GM18507 (cell line): ENCODE data around the gene CRYZL1.
"Not testable (repeated sequence)": the region's sequence is repeated elsewhere in the genome, so short reads cannot be mapped to it uniquely, and the experiment has no call there.

Source experiments
- DNase-seq: peaks from one replicate; pipeline ENCODE4 v3.0.0; 2011; ENCODE audit warnings: low read depth; ENCODE audit not compliant: insufficient read length; ENCODE audit errors: extremely low spot score
- FAIRE-seq: peaks from 2 replicates; lab custom pipeline; 2011; peaks lifted over from hg19 to GRCh38; lab: Jason Lieb, UNC

CRYZL1 gene

DNA sequence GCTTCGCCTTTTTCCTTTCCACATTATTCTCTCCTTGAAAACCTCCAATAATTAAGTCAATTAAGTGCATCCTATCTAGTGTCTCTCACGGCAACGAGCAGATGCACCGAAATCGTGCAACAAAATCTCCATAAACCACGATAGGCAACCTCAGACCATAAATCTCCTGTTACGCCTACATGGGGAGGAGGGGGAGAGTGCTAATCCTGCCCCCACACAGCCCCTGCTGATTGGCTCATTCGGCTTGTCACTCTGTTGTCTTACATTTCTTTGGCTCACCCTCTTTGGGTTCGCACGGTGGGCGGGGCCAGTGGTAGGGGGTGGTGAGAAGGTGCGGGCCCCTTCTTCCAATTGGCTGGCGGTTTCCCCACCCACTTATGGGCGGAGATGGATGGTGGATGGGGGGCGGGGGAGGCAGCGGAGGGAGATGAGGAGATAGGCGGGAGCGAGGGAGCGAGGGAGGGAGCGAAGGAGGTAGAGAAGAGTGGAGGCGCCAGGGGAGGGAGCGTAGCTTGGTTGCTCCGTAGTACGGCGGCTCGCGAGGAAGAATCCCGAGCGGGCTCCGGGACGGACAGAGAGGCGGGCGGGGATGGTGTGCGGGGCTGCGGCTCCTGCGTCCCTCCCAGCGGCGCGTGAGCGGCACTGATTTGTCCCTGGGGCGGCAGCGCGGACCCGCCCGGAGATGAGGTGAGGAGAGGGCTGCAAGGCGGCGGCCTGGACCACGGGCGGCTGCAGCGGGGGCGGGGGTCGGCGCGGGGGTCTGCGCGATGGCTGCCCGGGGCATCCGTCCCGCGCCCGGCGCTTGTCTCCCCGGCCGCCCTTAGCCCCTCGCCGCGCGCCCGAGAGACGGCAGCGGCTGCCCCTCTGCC, 720 bp upstream of the CRYZL1 start, which contains the start of gene ITSN1:
Gene ITSN1 (plus strand): TSS at position 475 of the 869 bp plus-strand sequence. CDS start 76,328 bp downstream, outside the sequence.
- FAIRE-seq (no peak), DNase-seq (peak; percentile 87)

GRCh38 chr21:33640697-33641351, 717 bp downstream of the CRYZL1 start:
- DNase-seq (no peak), FAIRE-seq (peak; percentile 24)

GRCh38 chr21:33634254-33634653, 7.3 kb downstream of the CRYZL1 start:
- no peak for DNase-seq
- FAIRE-seq, result no peak

GRCh38 chr21:33626151-33626550, 15.4 kb downstream of the CRYZL1 start:
- not testable (repeated sequence) for FAIRE-seq, DNase-seq

GRCh38 chr21:33622253-33622652, 19.3 kb downstream of the CRYZL1 start:
- FAIRE-seq, result no peak
- DNase-seq, result no peak

GRCh38 chr21:33619726-33620125, 21.8 kb downstream of the CRYZL1 start:
- DNase-seq (no peak), FAIRE-seq (no peak)

DNA sequence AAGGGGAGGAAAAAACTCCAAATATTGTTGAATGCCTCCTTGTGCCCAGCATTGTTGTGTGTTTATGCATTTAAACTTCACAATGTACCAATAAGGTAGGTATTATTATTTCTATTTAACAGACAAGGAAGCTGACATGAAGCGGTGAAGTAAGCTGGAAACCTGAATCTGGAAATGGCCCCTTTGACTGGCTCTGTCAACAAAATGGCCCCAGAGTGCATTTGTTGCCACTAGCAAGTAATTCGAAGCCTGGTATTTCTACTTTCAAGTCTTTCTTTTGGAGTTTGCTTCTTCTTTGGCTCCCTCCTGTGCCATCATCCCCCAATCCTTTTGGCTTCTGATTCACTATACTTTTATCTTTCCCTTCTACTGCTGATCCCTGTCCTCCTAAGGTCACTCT, 23.1 kb downstream of the CRYZL1 start:
- no peak for DNase-seq
- no peak for FAIRE-seq

- FAIRE-seq, DNase-seq: not testable (repeated sequence)
Observed at GRCh38 chr21:33617565-33617964, 24.0 kb downstream of the CRYZL1 start.

GRCh38 chr21:33611006-33611744, 30.4 kb downstream of the CRYZL1 start:
- no peak for FAIRE-seq
- DNase-seq, result no peak

DNA sequence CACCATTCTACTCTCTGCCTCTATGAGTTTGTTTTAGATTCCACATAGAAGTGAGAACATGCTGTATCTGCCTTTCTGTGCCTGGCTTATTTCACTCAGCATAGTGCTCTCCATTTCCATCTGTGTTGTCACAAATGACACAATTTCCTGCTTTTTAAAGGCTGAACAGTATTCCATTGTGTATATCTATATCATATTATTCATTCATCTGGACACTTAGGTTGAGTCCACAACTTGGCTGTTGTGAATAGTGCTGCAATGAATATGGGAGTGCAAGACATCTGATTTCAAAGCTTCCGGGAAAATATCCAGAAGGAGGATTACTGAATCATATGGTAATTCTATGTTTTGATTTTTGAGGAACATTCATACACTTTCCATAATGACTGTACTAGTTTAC, 33.0 kb downstream of the CRYZL1 start:
- FAIRE-seq, result no peak
- DNase-seq, result no peak

DNA sequence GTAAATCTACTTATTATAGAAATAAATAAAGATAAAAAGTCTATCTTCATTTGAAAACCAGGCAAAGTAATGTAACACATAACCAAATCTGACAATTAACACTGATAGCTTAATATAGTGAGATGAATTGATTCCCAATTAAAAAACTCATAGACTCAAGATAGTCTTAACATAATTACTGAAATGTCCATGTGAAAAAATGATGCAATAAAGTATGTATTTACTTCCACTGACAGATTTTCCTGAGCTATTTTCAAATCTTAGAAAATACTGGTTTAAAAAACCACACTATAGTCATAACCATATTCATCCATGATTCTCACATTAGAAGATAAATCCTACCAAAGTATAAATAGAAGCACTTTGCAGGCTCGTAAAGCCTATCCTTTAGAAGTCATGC, 43.5 kb downstream of the CRYZL1 start:
- DNase-seq (no peak), FAIRE-seq (no peak)

GRCh38 chr21:33588485-33589335, 52.8 kb downstream of the CRYZL1 start, which contains the start of gene DONSON:
Gene DONSON (minus strand): TSS chr21:33588684. CDS start chr21:33588641, 43 bp downstream.
- DNase-seq, result peak; percentile 97
- FAIRE-seq, result peak; percentile 84

DNA sequence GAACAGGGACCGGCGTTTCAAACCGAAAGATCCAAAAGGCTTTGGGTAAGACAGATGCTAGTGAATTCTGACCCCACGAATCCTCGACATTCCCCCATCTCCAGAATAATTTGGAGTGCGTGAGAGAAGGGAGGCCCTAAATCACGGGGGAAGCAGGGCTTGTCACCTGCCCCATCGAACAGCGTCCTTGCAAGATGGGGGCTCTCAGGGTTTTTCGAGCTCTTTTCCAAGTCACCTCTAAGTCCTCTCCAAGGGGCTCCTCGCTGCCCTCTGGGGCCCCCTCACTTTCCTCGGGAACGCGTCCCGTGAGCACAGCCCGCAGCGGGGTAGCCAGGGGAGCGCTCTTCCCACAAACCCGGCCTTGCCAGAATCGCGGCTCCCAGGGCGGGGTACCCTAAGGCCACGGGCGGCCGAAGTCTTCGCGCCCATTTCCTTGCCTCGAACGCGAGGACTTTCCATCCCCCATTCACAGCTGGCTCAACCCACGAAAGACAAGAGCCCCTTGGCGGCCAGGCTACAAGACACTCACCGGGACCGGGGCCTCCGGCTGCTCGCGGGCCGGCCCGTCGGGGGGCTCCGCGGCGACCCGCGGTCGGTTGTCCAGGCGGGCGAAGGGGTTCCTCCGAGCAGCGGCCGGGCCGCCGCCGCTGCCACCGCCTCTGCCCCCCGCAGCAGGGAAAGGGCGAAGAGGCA, 53.6 kb downstream of the CRYZL1 start:
- DNase-seq, result peak; percentile 11
- FAIRE-seq, result no peak

DNA sequence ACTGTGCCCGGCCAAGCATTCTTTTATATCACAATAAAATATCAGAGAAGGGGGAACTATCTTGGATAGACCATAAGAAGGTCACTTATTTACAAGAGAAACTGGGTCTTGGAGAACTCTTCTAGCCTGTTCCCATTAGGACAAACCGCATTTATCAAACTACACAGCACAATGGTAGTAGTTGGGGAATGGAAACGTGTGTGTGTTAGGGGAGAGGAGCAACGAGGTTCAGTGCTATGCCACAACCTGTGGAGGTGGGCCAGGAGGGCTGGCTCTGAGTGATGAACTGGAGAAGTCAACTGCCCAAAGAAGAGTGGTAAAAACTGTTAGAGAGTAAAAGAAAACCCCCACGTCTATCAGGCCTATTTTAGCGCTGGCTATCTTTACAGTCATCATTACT, 54.6 kb downstream of the CRYZL1 start:
- no peak for FAIRE-seq

GRCh38 chr21:33584455-33584854, 57.1 kb downstream of the CRYZL1 start:
- DNase-seq (no peak), FAIRE-seq (no peak)

More for the DNA sequence above, 54.6 kb downstream of the CRYZL1 start:
- no peak for DNase-seq

DNA sequence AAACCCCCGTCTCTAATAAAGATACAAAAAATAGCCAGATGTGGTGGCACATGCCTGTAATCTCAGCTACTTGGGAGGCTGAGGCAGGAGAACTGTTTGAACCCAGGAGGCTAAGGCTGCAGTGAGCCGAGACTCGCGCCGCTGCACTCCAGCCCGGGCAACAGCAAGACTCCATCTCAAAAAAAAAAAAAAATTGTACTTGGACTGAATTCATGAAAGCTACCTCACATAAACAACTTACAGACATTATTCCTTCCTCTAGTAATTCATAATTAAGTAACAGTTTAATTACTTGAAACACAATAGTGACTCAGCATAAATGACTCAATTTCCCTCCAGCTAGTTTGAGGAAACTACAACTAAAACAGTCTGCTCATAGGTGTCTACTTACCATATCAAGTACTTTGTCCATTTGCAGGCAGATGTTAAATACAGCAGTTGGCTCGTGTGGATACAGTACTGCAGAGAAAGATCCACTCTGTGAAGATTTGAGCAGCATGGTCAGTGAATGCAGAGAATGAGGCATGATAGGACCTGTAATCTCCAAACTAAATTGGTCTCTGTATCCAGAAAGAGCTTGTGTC, 62.5 kb downstream of the CRYZL1 start:
- DNase-seq (no peak), FAIRE-seq (no peak)

DNA sequence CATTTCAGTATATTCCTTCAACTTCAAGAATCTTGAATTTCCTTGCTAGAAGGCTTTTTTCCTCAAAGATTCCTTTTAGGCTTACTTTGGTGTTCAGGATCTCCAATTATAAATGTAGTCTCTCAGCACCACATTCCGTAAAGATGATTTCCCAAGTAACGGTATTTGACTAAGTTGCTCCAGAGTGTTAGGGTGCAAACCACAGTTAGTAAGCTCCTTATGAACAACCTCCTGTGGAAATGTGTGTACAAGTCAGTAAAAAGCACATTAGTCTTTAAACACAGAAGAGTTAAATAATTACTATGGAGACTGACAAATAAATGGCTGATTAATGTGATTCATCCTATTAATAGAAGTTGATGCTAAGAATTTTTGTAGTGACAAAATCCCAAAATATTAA, 63.3 kb downstream of the CRYZL1 start:
- no peak for DNase-seq
- FAIRE-seq, result no peak

DNA sequence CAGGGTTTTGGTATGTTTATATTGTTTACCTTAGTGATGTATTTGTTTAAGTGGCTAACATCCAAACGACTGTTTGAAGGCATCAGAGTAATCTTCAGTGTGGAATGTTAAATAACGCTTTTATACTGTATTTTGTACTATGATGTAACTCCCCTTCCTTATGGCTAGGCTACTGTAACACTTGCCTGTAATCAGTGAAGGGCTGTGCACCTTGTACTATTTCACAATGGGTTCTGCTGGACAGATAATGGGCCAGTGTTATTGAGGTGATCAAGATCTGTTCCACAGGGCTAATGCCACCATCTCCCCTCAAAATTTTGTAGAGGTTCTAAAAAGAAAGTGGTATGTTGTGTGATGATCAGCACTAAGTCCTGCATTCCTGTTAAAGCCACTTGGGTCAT, 64.8 kb downstream of the CRYZL1 start:
- not testable (repeated sequence) for FAIRE-seq, DNase-seq
